Testis (tissue), 2 donors: ENCODE data around the gene SPAG17.

Source experiments
- POLR2A ChIP-seq: fragments of 450-650 bp; IDR thresholded peaks from one replicate; pipeline ENCODE4 v1.6.1; 2017; ENCODE audit warnings: antibody characterized with exemption, mild to moderate bottlenecking, moderate library complexity
- TF ChIP-seq, protein P1 (sequence below), 3 experiments: fragments of 450-650 bp in 2 of 3; fragments of 200-600 bp in 1 of 3; sonication (generic) in 1 of 3; IDR thresholded peaks; one replicate each; pipeline ENCODE4 v1.5.1; 2016 to 2019; ENCODE audit warnings: antibody characterized with exemption in 3 of 3, mild to moderate bottlenecking in 2 of 3, moderate library complexity in 1 of 3

DNA sequence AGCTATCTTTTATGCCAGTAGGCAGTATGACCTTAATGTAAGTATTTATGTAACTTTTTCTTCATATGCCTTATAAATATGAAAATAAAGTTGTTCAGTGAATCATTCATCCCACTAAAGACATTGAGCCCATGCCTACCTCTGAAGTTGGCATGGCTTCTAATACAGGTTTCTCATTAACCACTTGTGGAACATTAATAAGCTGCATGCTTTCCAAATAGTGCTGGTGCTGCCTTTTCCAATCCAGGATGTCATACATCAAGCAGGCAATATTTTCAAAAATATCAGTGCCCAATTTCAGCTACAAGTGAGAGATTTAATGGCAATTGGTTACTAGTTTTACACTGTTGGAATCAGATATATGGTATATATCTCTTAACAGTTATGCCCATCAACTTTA, 92.0 kb downstream of the SPAG17 start:
- TF ChIP-seq, protein P1, sequence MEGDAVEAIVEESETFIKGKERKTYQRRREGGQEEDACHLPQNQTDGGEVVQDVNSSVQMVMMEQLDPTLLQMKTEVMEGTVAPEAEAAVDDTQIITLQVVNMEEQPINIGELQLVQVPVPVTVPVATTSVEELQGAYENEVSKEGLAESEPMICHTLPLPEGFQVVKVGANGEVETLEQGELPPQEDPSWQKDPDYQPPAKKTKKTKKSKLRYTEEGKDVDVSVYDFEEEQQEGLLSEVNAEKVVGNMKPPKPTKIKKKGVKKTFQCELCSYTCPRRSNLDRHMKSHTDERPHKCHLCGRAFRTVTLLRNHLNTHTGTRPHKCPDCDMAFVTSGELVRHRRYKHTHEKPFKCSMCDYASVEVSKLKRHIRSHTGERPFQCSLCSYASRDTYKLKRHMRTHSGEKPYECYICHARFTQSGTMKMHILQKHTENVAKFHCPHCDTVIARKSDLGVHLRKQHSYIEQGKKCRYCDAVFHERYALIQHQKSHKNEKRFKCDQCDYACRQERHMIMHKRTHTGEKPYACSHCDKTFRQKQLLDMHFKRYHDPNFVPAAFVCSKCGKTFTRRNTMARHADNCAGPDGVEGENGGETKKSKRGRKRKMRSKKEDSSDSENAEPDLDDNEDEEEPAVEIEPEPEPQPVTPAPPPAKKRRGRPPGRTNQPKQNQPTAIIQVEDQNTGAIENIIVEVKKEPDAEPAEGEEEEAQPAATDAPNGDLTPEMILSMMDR (IDR thresholded peaks at IDR 0.05), result no peak
- no peak for TF ChIP-seq POLR2A
